Endothelial cell (in vitro differentiated cells): Measurements from ENCODE around the gene MED27. TPM values are rescaled to one million over a fixed set of nuclear protein-coding genes. Genes with fewer than 3 reads are reported as not detected.

Source experiments
- DNase-seq: peaks from one replicate; pipeline ENCODE4 v3.0.0; 2021; ENCODE audit warnings: low spot score
- H3K27ac Mint-ChIP-seq: one replicate; pipeline ENCODE4 v1.8.0; 2021; ENCODE audit warnings: mixed read lengths, inconsistent platforms; ENCODE audit not compliant: unreplicated experiment
- H3K27me3 Mint-ChIP-seq: one replicate; pipeline ENCODE4 v1.8.0; 2021; ENCODE audit warnings: mild to moderate bottlenecking, moderate library complexity, mixed read lengths, inconsistent platforms; ENCODE audit not compliant: unreplicated experiment
- H3K36me3 Mint-ChIP-seq: one replicate; pipeline ENCODE4 v1.8.0; 2021; ENCODE audit warnings: mild to moderate bottlenecking, low read depth, mixed read lengths, inconsistent platforms; ENCODE audit not compliant: unreplicated experiment
- H3K4me1 Mint-ChIP-seq: one replicate; pipeline ENCODE4 v1.8.0; 2021; ENCODE audit warnings: mild to moderate bottlenecking, mixed read lengths, inconsistent platforms; ENCODE audit not compliant: unreplicated experiment
- H3K4me3 Mint-ChIP-seq: one replicate; pipeline ENCODE4 v1.8.0; 2021; ENCODE audit warnings: mild to moderate bottlenecking, mixed read lengths, inconsistent platforms; ENCODE audit not compliant: unreplicated experiment
- H3K9me3 Mint-ChIP-seq: one replicate; pipeline ENCODE4 v1.8.0; 2021; ENCODE audit warnings: mixed read lengths, inconsistent platforms; ENCODE audit not compliant: unreplicated experiment
- CTCF ChIP-seq: fragments of 200-600 bp; sonication (generic); IDR thresholded peaks from one replicate; pipeline ENCODE4 v1.5.0; 2021; ENCODE audit warnings: antibody characterized with exemption; ENCODE audit not compliant: unreplicated experiment
- total RNA-seq: library from RNA; stranded (reverse); fragmentation: NEBNext Ultra II Directional; extraction: Animal tissue kit (Norgen Biotek cat#: 25700); gene quantifications from one replicate; pipeline ENCODE4 v1.2.1, GENCODE V29; 2021; ENCODE audit not compliant: unreplicated experiment

MED27 gene
- total RNA-seq, 1 donor from 2014 or later = 24.0 TPM

GRCh38 chr9:132035679-132036078 is 44.0 kb downstream of the MED27 start:
- Mint-ChIP-seq H3K4me3 (no peak overlapping the region), H3K4me1 (peaks cover 12% of the 10 kb centered on the region), H3K36me3 (no peaks in the 10 kb centered on the region), H3K27ac (no peak overlapping the region), H3K27me3 (peaks cover 2% of the 10 kb centered on the region), H3K9me3 (no peaks in the 10 kb centered on the region)
- no peak for TF ChIP-seq CTCF
- no peak for DNase-seq

GRCh38 chr9:132032238-132032950 is 47.3 kb downstream of the MED27 start:
- DNase-seq = no peak
- H3K27me3 Mint-ChIP-seq = peaks cover 2% of the 10 kb centered on the region
- no peak overlapping the region for H3K27ac Mint-ChIP-seq
- no peaks in the 10 kb centered on the region for H3K36me3 Mint-ChIP-seq
- H3K9me3 Mint-ChIP-seq = no peaks in the 10 kb centered on the region
- no peak overlapping the region for H3K4me3 Mint-ChIP-seq
- H3K4me1 Mint-ChIP-seq = peaks cover 14% of the 10 kb centered on the region
- TF ChIP-seq CTCF = no peak

- Mint-ChIP-seq H3K27ac (no peak overlapping the region), H3K4me1 (peaks cover 14% of the 10 kb centered on the region), H3K36me3 (no peaks in the 10 kb centered on the region), H3K9me3 (no peaks in the 10 kb centered on the region), H3K4me3 (no peak overlapping the region), H3K27me3 (peaks cover under 1% of the 10 kb centered on the region)
- no peak for DNase-seq
- TF ChIP-seq CTCF = no peak
Measured at GRCh38 chr9:132031467-132032237, 48.0 kb downstream of the MED27 start.

DNA sequence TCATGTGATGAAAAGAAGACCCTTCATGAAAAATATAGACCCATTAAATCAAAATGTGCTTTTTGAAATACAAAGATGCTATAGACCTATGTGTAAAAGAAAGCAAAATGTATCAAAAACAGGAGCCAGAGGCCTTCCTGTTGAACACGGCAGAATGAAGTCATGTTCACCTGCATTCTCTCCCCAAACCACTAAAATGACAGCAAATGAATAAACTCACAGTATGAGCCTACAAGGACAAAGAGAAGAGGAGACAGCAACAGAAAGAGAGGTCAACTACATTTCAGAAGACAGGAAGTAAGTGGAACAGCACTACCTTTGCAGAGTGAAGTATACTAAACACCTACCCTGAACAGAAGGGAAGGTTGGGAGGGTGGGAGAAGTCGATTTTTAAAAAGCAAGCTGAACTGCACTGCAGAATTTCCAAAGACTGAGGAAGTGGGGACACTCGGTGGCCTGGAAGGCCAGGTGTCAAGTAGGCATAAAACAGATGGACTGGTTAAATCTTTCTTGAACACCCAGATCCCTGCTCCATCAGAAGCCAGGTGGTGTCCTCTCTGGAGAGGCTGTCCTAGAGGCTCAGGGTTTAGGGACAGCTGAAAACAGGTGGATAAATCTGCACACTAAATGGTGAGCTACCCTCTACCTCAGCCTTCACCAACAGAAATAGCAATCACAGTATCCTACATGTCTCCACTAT is 48.9 kb downstream of the MED27 start:
- no peak for TF ChIP-seq CTCF
- Mint-ChIP-seq H3K4me1 (peaks cover 14% of the 10 kb centered on the region), H3K27ac (no peak overlapping the region), H3K27me3 (no peaks in the 10 kb centered on the region), H3K9me3 (no peaks in the 10 kb centered on the region), H3K4me3 (no peak overlapping the region), H3K36me3 (peaks cover 2% of the 10 kb centered on the region)
- no peak for DNase-seq
